SK-N-MC (cell line): ENCODE data around the gene EFHB.

Source experiments
- EZH2 ChIP-seq: fragments of 200-600 bp; sonication (generic); IDR thresholded peaks from one replicate; pipeline ENCODE4 v1.6.1; 2017; ENCODE audit warnings: antibody characterized with exemption
- FOXP2 ChIP-seq: optimal IDR thresholded peaks from 2 replicates; pipeline ENCODE3; 2011; ENCODE audit warnings: mild to moderate bottlenecking, moderate library complexity; ENCODE audit not compliant: insufficient read depth; ENCODE audit errors: extremely low read length, control extremely low read depth
- POLR2AphosphoS5 ChIP-seq: IDR thresholded peaks from 2 replicates; pipeline ENCODE4 v1.6.1; 2012; ENCODE audit warnings: mild to moderate bottlenecking, low read depth, low read length, borderline replicate concordance

DNA sequence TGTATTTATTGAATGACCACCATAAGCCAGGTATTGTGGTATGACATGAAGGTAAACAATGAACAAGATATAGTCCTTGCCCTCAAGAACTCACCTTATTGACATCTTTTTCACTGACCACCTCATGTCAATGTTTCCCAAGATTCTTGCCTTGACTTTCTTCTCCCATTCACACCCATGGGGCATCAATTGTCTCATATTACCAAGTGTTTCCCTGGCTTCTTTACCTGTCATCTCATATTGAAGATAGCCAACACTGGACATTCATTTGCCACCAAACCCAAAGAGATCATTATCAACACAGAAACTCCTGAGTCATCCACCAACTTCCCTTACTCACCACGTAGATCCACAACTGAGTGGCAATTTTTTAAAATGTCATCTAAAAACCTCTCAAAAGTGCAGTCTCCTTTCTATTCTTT, 2.2 kb downstream of the EFHB start:
- TF ChIP-seq EZH2 (no peak), FOXP2 (no peak), POLR2AphosphoS5 (no peak)
